ENCODE results near the gene SPDYE2. TPM values are rescaled to one million over a fixed set of nuclear protein-coding genes. Genes with fewer than 3 reads are reported as not detected.
"Not testable (repeated sequence)": the region's sequence is repeated elsewhere in the genome, so short reads cannot be mapped to it uniquely, and the experiment has no call there.

SPDYE2 gene, protein sequence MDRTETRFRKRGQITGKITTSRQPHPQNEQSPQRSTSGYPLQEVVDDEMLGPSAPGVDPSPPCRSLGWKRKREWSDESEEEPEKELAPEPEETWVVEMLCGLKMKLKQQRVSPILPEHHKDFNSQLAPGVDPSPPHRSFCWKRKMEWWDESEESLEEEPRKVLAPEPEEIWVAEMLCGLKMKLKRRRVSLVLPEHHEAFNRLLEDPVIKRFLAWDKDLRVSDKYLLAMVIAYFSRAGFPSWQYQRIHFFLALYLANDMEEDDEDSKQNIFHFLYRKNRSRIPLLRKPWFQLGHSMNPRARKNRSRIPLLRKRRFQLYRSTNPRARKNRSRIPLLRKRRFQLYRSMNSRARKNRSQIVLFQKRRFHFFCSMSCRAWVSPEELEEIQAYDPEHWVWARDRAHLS
- total RNA-seq: under 1 TPM in 1 of 2 experiments, not detected in 1; 0.15 TPM

DNA sequence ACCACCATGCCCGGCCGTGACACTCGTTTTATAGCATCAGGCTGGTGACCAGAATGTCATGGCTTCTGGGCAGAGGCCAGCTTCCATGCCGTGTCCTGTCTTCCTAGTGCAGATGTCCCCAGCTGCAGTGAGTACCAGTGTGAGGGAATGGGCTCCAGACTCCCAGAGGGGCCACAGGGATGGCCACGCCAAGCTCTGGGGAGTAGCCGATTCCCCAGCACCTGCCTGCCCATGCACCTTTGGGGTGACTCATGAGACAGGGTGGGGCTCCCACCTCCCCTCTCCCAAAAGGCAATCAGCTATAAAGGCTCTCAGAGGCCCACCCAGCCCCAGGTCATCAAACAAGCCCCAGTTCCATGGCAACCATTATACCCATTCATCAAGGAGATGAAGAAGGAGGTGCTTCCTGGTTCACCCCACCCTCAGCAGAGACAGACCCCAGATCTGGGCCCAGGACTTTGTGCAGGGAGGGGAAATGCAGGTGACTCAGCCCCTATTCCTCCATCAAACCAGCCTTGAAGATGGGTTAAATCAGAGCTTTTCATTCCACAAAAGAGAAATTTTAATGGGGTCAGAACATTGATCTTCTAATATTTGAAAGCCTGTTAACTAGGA is at the start of gene SPDYE2:
Gene SPDYE2, plus strand, starts transcription at position 419 of the 615 bp plus-strand sequence. CDS start 2,030 bp downstream, outside the sequence.
- H3K36me3 Mint-ChIP-seq (ENCODE audit: low read depth); CTCF ChIA-PET; H3K27ac Mint-ChIP-seq; POLR2A ChIA-PET; H3K4me1 Mint-ChIP-seq; H3K9me3 Mint-ChIP-seq; DNase-seq; H3K27me3 Mint-ChIP-seq; H3K4me3 Mint-ChIP-seq: not testable (repeated sequence)

GRCh38 chr7:102503141-102503540 is 47.9 kb upstream of the SPDYE2 start:
- H3K9me3 Mint-ChIP-seq; H3K4me3 Mint-ChIP-seq; H3K4me1 Mint-ChIP-seq; H3K36me3 Mint-ChIP-seq (ENCODE audit: low read depth); POLR2A ChIA-PET; CTCF ChIA-PET; DNase-seq; H3K27me3 Mint-ChIP-seq; H3K27ac Mint-ChIP-seq: not testable (repeated sequence)

DNA sequence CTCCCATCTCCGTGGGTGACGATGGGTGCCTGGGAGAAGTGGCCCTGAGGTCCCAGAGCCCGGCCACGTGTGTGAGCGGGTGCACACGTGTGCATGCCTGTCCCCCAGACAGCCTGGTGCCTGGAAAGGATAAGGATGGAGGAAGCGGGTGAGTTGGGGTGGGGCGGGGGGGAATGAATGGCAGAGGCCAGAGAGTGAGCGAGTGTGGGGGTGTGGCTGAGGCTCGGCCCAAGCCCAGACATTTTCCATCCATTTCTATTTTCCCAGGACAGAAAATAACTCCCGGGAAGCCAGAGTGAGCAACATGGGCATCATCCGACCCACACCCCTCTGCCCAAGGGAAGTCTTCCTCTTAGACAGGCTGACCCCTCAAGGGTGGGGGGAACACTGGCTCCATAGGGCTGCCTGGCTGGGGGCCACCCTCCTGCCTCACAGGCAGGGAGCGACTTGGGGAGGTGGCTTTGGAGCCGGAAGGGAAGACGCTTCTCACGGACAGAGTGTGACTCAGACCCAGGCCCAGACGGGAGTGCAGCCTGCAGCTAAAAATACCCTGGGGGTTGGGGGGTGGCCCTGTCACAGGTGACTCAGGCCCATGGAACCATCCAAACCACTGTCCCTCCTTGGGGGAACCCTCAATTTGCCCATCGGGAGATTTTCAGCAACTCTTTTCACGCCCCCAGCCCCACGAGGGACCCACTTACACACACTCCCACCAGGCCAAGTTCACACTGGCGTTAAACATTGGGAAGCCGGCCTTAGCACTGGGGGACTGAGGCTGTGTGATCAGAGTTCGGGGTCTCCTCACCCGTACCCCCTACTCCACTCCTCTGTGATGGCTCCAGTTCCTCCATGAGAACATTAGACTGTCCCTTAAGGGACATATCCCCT is 45.5 kb upstream of the SPDYE2 start:
- POLR2A ChIA-PET: not testable (repeated sequence)

GRCh38 chr7:102507410-102508088 is 43.5 kb upstream of the SPDYE2 start:
- POLR2A ChIA-PET; H3K27ac Mint-ChIP-seq; CTCF ChIA-PET; DNase-seq; H3K27me3 Mint-ChIP-seq; H3K36me3 Mint-ChIP-seq (ENCODE audit: low read depth); H3K9me3 Mint-ChIP-seq; H3K4me3 Mint-ChIP-seq; H3K4me1 Mint-ChIP-seq: not testable (repeated sequence)

More for the DNA sequence above, 45.5 kb upstream of the SPDYE2 start:
- H3K27me3 Mint-ChIP-seq; H3K27ac Mint-ChIP-seq; CTCF ChIA-PET; H3K36me3 Mint-ChIP-seq (ENCODE audit: low read depth); H3K4me1 Mint-ChIP-seq; H3K4me3 Mint-ChIP-seq; H3K9me3 Mint-ChIP-seq; DNase-seq: not testable (repeated sequence)

- POLR2A ChIA-PET; H3K36me3 Mint-ChIP-seq (ENCODE audit: low read depth); CTCF ChIA-PET; H3K4me3 Mint-ChIP-seq; DNase-seq; H3K27ac Mint-ChIP-seq; H3K27me3 Mint-ChIP-seq; H3K9me3 Mint-ChIP-seq; H3K4me1 Mint-ChIP-seq: not testable (repeated sequence)
Measured at GRCh38 chr7:102510575-102510974, 40.5 kb upstream of the SPDYE2 start.

- H3K36me3 Mint-ChIP-seq (ENCODE audit: low read depth); H3K9me3 Mint-ChIP-seq; H3K27ac Mint-ChIP-seq; DNase-seq; H3K4me1 Mint-ChIP-seq; CTCF ChIA-PET; H3K4me3 Mint-ChIP-seq; POLR2A ChIA-PET; H3K27me3 Mint-ChIP-seq: not testable (repeated sequence)
Measured at GRCh38 chr7:102511860-102512522, 39.0 kb upstream of the SPDYE2 start.

DNA sequence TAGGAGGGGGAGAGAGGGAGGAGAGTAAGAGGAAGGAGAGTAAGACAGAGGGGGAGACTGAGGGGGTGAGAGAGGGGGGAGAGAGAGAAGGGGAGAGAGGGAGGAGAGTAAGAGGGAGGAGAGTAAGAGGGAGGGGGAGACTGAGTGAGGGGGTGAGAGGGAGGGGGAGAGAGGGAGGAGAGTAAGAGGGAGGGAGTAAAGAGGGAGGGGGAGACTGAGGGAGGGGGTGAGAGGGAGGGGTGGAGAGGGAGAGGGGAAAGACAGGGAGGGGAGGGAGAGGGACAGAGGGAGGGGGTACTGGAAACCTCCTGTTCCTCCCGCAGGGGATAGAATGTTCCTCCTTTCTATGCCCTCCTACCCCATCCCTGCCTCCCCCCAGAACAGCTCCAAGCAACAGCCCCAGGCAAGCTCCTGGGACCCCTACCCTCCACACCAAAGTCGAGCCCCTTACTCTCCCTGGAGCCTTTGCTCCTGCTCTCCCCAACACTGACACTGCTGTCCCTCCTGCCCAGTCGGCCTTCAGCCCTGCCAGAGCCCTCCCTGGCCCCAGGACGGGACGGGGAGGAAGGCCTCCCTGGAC is 38.3 kb upstream of the SPDYE2 start:
- H3K36me3 Mint-ChIP-seq (ENCODE audit: low read depth); CTCF ChIA-PET; H3K4me1 Mint-ChIP-seq; H3K9me3 Mint-ChIP-seq; H3K27ac Mint-ChIP-seq; H3K4me3 Mint-ChIP-seq; H3K27me3 Mint-ChIP-seq; POLR2A ChIA-PET: not testable (repeated sequence)
- DNase-seq: peak; percentile 6

GRCh38 chr7:102514881-102515721 is 35.9 kb upstream of the SPDYE2 start:
- POLR2A ChIA-PET; H3K27me3 Mint-ChIP-seq; H3K4me3 Mint-ChIP-seq; H3K9me3 Mint-ChIP-seq; CTCF ChIA-PET; H3K4me1 Mint-ChIP-seq; H3K36me3 Mint-ChIP-seq (ENCODE audit: low read depth); H3K27ac Mint-ChIP-seq; DNase-seq: not testable (repeated sequence)

DNA sequence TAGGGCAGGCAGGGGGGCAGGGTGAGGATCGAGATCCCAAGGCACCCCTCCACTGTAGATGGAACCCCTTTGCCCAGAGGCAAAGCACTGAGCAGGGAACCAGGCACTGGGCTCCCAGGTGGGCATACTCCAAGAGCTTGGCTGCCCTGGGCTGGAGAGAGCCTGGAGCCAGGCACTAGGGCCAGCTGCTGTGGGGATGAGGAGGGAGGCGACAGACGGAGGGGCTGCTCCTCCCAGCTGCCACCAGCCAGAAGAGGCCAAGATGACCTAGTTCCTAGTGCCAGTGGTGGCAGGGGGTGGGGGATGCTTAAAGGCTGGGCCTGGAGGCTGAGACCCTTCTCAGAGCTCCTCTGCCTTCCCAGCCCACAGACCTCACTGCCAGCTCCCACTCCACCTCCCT is 35.1 kb upstream of the SPDYE2 start:
- H3K4me3 Mint-ChIP-seq, CTCF ChIA-PET: not testable (repeated sequence)

DNA sequence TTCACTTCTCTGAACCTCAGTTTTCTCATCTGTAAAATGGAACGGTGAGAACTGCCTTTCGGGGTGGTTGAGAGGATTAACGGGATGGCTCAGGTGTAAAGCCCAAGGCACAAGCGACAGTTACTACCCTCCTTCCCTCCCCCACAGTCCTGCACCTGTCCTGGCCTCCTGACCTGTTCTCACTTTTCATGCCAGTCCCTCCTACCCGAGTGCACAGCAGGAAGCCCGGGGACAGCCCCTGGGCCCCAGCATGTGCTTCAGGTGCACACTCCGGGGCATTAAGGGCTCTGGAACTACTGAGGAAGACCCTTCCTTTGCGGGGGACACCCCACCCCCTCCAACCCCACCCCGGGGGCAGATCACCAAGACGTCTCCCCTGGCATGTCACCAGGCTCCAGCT is 34.1 kb upstream of the SPDYE2 start:
- H3K36me3 Mint-ChIP-seq (ENCODE audit: low read depth); POLR2A ChIA-PET; H3K4me1 Mint-ChIP-seq; H3K4me3 Mint-ChIP-seq; H3K27ac Mint-ChIP-seq; H3K9me3 Mint-ChIP-seq; CTCF ChIA-PET; H3K27me3 Mint-ChIP-seq; DNase-seq: not testable (repeated sequence)

More for the DNA sequence above, 35.1 kb upstream of the SPDYE2 start:
- POLR2A ChIA-PET; H3K27me3 Mint-ChIP-seq; H3K4me1 Mint-ChIP-seq; H3K36me3 Mint-ChIP-seq (ENCODE audit: low read depth); H3K9me3 Mint-ChIP-seq; DNase-seq; H3K27ac Mint-ChIP-seq: not testable (repeated sequence)

- H3K9me3 Mint-ChIP-seq; H3K36me3 Mint-ChIP-seq (ENCODE audit: low read depth); H3K4me1 Mint-ChIP-seq; H3K27ac Mint-ChIP-seq; POLR2A ChIA-PET; CTCF ChIA-PET; H3K27me3 Mint-ChIP-seq: not testable (repeated sequence)
- peak within 1 kb of the TSS; percentile 13 for H3K4me3 Mint-ChIP-seq
- peak; percentile 25 for DNase-seq
Measured at GRCh38 chr7:102517550-102518147, 33.4 kb upstream of the SPDYE2 start, which contains the start of gene RASA4B. Gene RASA4B, minus strand, starts transcription at chr7:102517777. Its CDS starts 67 bp downstream, at chr7:102517710.

All from activated CD4-positive, alpha-beta T cell treated with anti-CD3 and anti-CD28 coated beads, Interleukin-2, amount 10 ng/mL, durations not matched to agents 7 days and 5 days (primary cell).